A549 (cell line): ENCODE measurements around the gene C2orf49. TPM values are rescaled to one million over a fixed set of nuclear protein-coding genes. Genes with fewer than 3 reads are reported as not detected.

Experiments used
- ATAC-seq, 2 experiments: fragments of 200-7000 bp in 1 of 2; fragments of >200 bp in 1 of 2; cut with Nextera tagmentation in 1 of 2; cut with Tn5 transposase in 1 of 2; 3 replicates each; pipeline versions ENCODE4 v1.8.0 to v1.9.1; 2018 to 2020; ENCODE audit warnings: mild to moderate bottlenecking in 1 of 2, moderate library complexity in 1 of 2
- CTCF ChIA-PET: fragments of 300-600 bp; sonication (Branson Sonifier 250); formaldehyde crosslinking; extraction: SDS; loops from one replicate; lab custom pipeline; 2021; ENCODE audit warnings: antibody characterized with exemption, inconsistent platforms; lab: Yijun Ruan, JAX
- POLR2A ChIA-PET: fragments of 350-600 bp; formaldehyde crosslinking; extraction: SDS; loops from one replicate; lab custom pipeline; 2021; ENCODE audit warnings: antibody characterized with exemption, inconsistent platforms; lab: Yijun Ruan, JAX
- DNase-seq, 2 experiments: peaks; one replicate each; pipeline versions ENCODE4 v3.0.0 to v3.0.0-alpha.2; 2011 to 2016; ENCODE audit warnings: low read depth in 1 of 2, low spot score in 1 of 2
- FAIRE-seq: peaks from 2 replicates; lab custom pipeline; 2011; peaks lifted over from hg19 to GRCh38; lab: Jason Lieb, UNC
- H3K27ac ChIP-seq, 2 experiments: fragments of >200 bp; sonication (Bioruptor Twin); formaldehyde crosslinking; 3 replicates each; pipeline ENCODE4 v1.5.1; 2016 to 2017
- H3K4me1 ChIP-seq: fragments of >200 bp; sonication (Bioruptor Twin); formaldehyde crosslinking; 3 replicates; pipeline ENCODE4 v1.6.1; 2016
- H3K4me2 ChIP-seq: fragments of >200 bp; sonication (Bioruptor Twin); formaldehyde crosslinking; 3 replicates; pipeline ENCODE4 v1.6.1; 2016
- H3K4me3 ChIP-seq: fragments of >200 bp; sonication (Bioruptor Twin); formaldehyde crosslinking; 3 replicates; pipeline ENCODE4 v1.5.1; 2016
- H3K9me3 ChIP-seq: fragments of >200 bp; sonication (Bioruptor Twin); formaldehyde crosslinking; 3 replicates; pipeline ENCODE4 v1.6.1; 2016
- BHLHE40 ChIP-seq: IDR thresholded peaks from 2 replicates; pipeline ENCODE4 v1.6.1; 2012; ENCODE audit warnings: low read depth, low read length, inconsistent platforms
- CEBPB ChIP-seq, 2 experiments: fragments of >200 bp in 1 of 2; sonication (Bioruptor Twin) in 1 of 2; formaldehyde crosslinking in 1 of 2; IDR thresholded peaks; 2 replicates each; pipeline ENCODE4 v1.6.1; 2012 to 2016
- E2F6 ChIP-seq: IDR thresholded peaks from 2 replicates; pipeline ENCODE4 v1.6.1; 2012; ENCODE audit warnings: low read depth, borderline replicate concordance
- ELK1 ChIP-seq: fragments of 150-350 bp; IDR thresholded peaks from 2 replicates; pipeline ENCODE4 v1.6.1; 2014; ENCODE audit warnings: low read depth, mild to moderate bottlenecking, low read length
- EP300 ChIP-seq, 2 experiments: fragments of >200 bp; sonication (Bioruptor Twin); formaldehyde crosslinking; IDR thresholded peaks; 2 replicates in 1 of 2; 3 replicates in 1 of 2; pipeline ENCODE4 v1.6.1; 2016 to 2017
- FOSB ChIP-seq: fragments of 250-450 bp; sonication (Bioruptor Pico); IDR thresholded peaks from 2 replicates; pipeline ENCODE4 v1.5.0; 2020; ENCODE audit warnings: mild to moderate bottlenecking, moderate library complexity
- GATA3 ChIP-seq: IDR thresholded peaks from 2 replicates; pipeline ENCODE4 v1.6.1; 2012; ENCODE audit warnings: borderline replicate concordance
- HEYL ChIP-seq: fragments of 250-450 bp; sonication (Bioruptor Pico); IDR thresholded peaks from 2 replicates; pipeline ENCODE4 v1.8.0; 2021; ENCODE audit warnings: mild to moderate bottlenecking, moderate library complexity
- HMGXB4 ChIP-seq: fragments of 250-450 bp; sonication (Bioruptor Pico); IDR thresholded peaks from 2 replicates; pipeline ENCODE4 v1.5.0; 2021; ENCODE audit warnings: mild to moderate bottlenecking, moderate library complexity, borderline replicate concordance
- JUN ChIP-seq, 2 experiments: fragments of >200 bp; sonication (Bioruptor Twin); formaldehyde crosslinking; IDR thresholded peaks; 2 replicates in 1 of 2; 3 replicates in 1 of 2; pipeline ENCODE4 v1.6.1; 2016 to 2017
- KDM1A ChIP-seq: fragments of 200-600 bp; sonication (generic); IDR thresholded peaks from 2 replicates; pipeline ENCODE4 v1.6.1; 2016; ENCODE audit warnings: low read depth, mild to moderate bottlenecking
- KDM5A ChIP-seq: fragments of 200-600 bp; sonication (generic); IDR thresholded peaks from 2 replicates; pipeline ENCODE4 v1.6.1; 2016; ENCODE audit warnings: antibody characterized with exemption, mild to moderate bottlenecking
- MAX ChIP-seq: IDR thresholded peaks from 2 replicates; pipeline ENCODE4 v1.6.1; 2012
- MAZ ChIP-seq: fragments of 150-350 bp; IDR thresholded peaks from 2 replicates; pipeline ENCODE4 v1.6.1; 2014; ENCODE audit warnings: antibody characterized with exemption, low read depth, low read length, borderline replicate concordance
- MYC ChIP-seq: IDR thresholded peaks from 2 replicates; pipeline ENCODE4 v1.6.1; 2012; ENCODE audit warnings: mild to moderate bottlenecking, inconsistent platforms, low read length, improper control_type of control experiment, borderline replicate concordance
- NFE2L2 ChIP-seq: fragments of 150-350 bp; conservative IDR thresholded peaks from 2 replicates; pipeline ENCODE4 v1.6.1; 2014; ENCODE audit warnings: low read length
- NR3C1 ChIP-seq: fragments of >200 bp; sonication (Bioruptor Twin); formaldehyde crosslinking; IDR thresholded peaks from 3 replicates; pipeline ENCODE4 v1.6.1; 2017
- PBX3 ChIP-seq: IDR thresholded peaks from 2 replicates; pipeline ENCODE4 v1.6.1; 2012
- PHF8 ChIP-seq: fragments of 200-600 bp; sonication (generic); IDR thresholded peaks from 2 replicates; pipeline ENCODE4 v1.6.1; 2016; ENCODE audit warnings: low read depth, mild to moderate bottlenecking, antibody characterized with exemption, moderate library complexity, borderline replicate concordance
- POLR2A ChIP-seq: IDR thresholded peaks from 2 replicates; pipeline ENCODE4 v1.6.1; 2012; ENCODE audit warnings: mild to moderate bottlenecking, low read length
- POLR2AphosphoS2 ChIP-seq: conservative IDR thresholded peaks from 2 replicates; pipeline ENCODE4 v1.6.1; 2012; ENCODE audit warnings: low read length, improper control_type of control experiment, inconsistent platforms
- RCOR1 ChIP-seq: fragments of 150-350 bp; IDR thresholded peaks from 2 replicates; pipeline ENCODE4 v1.6.1; 2014; ENCODE audit warnings: antibody characterized with exemption, low read length, low read depth
- RFX5 ChIP-seq: fragments of 450-650 bp; IDR thresholded peaks from 2 replicates; pipeline ENCODE4 v1.7.1; 2014; ENCODE audit warnings: antibody characterized with exemption, mild to moderate bottlenecking, moderate library complexity
- RNF2 ChIP-seq: fragments of 200-600 bp; sonication (generic); IDR thresholded peaks from 2 replicates; pipeline ENCODE4 v1.6.1; 2016; ENCODE audit warnings: low read depth, mild to moderate bottlenecking, antibody characterized with exemption, moderate library complexity, borderline replicate concordance
- SMC3 ChIP-seq: fragments of >200 bp; sonication (Bioruptor Twin); formaldehyde crosslinking; IDR thresholded peaks from 3 replicates; pipeline ENCODE4 v1.6.1; 2018; ENCODE audit warnings: inconsistent platforms
- SREBF2 ChIP-seq: fragments of 450-650 bp; IDR thresholded peaks from 2 replicates; pipeline ENCODE4 v1.6.1; 2014; ENCODE audit warnings: mild to moderate bottlenecking, moderate library complexity
- TFCP2L1 ChIP-seq: fragments of 250-450 bp; sonication (Bioruptor Pico); IDR thresholded peaks from 2 replicates; pipeline ENCODE4 v1.5.0; 2021; ENCODE audit warnings: mild to moderate bottlenecking
- TP53 ChIP-seq: fragments of 250-450 bp; sonication (Bioruptor Pico); IDR thresholded peaks from 2 replicates; pipeline ENCODE4 v1.5.0; 2021; ENCODE audit warnings: mild to moderate bottlenecking, moderate library complexity
- ZC3H11A ChIP-seq: fragments of 450-650 bp; IDR thresholded peaks from 2 replicates; pipeline ENCODE4 v1.6.1; 2014; ENCODE audit warnings: antibody characterized with exemption, mild to moderate bottlenecking
- ZNF302 ChIP-seq: fragments of 250-450 bp; sonication (Bioruptor Pico); IDR thresholded peaks from 2 replicates; pipeline ENCODE4 v1.9.0; 2021; ENCODE audit warnings: inconsistent platforms, mild to moderate bottlenecking, moderate library complexity
- WGBS: methylation state at CpG from one replicate; pipeline ENCODE4 v1.1.6; 2017; ENCODE audit errors: missing lambda C conversion rate; 5-methylcytosine and 5-hydroxymethylcytosine counted together
- polyA minus RNA-seq: library from RNA; depleted of rRNA, polyadenylated mRNA; stranded (reverse); fragments of >200 nt; gene quantifications from 2 replicates; pipeline ENCODE4 v1.2.3, GENCODE V29; 2011; rRNA and poly(A)+ RNA removed
- polyA plus RNA-seq, 4 experiments: library from polyadenylated mRNA; depleted of rRNA in 3 of 4; stranded (reverse); fragments of >200 nt; fragmentation: RNase III in 1 of 4; extraction: RNeasy Plus Mini Kit Qiagen cat#74134 plus additional on column Dnase treatment in 1 of 4; gene quantifications; 2 replicates in 3 of 4; 3 replicates in 1 of 4; pipeline ENCODE4 v1.2.3, GENCODE V29; 2011 to 2017

Gene C2orf49
- polyA plus RNA-seq (2011; rRNA removed) (19.0 and 25.7 TPM in 2 replicates), polyA plus RNA-seq (2017; fragmentation: RNase III; extraction: RNeasy Plus Mini Kit Qiagen cat#74134 plus additional on column Dnase treatment) (18.4 to 19.4 TPM (median 19.0 TPM) in 3 replicates), polyA minus RNA-seq (6.8 and 7.1 TPM in 2 replicates)
- polyA plus RNA-seq (2012; cell fraction: cytosol; rRNA removed): 6.2 and 9.0 TPM in 2 replicates
- polyA plus RNA-seq (2012; cell fraction: nucleus; rRNA removed): 2.0 and 2.8 TPM in 2 replicates

- POLR2A ChIA-PET: interaction anchor here (1.1 kb wide), 1 partner anchor 9 kb away, joined by 4 read pairs; the partner anchor contains the start of gene TGFBRAP1
- DNase-seq: peak; percentile 62 to 87
- H3K4me1 ChIP-seq: peaks cover 20% of the 10 kb centered on the region
- H3K4me2 ChIP-seq: peak within 1 kb of the TSS; percentile 93
- TF ChIP-seq POLR2AphosphoS2 (no peak), RCOR1 (no peak), HEYL (CRISPR knock-in tag) (no peak), MYC (0 out of 2 replicates have a peak, but pooled peaks have one; percentile 49), E2F6 (0 out of 2 replicates have a peak, but pooled peaks have one; percentile 26), FOSB (no peak), NR3C1 (no peak), HMGXB4 (no peak), TP53 (CRISPR knock-in tag) (no peak), EP300 (IDR thresholded peaks at IDR 0.05) (no peak), GATA3 (peak; percentile 35; the same call in 1 of the 2 replicates), PHF8 (peak; percentile 70; the same call in 1 of the 2 replicates), RNF2 (no peak), TFCP2L1 (CRISPR knock-in tag) (no peak), BHLHE40 (no peak), ZC3H11A (no peak), MAX (peak; percentile 72), RFX5 (no peak), SMC3 (no peak), JUN (IDR thresholded peaks at IDR 0.05) (peak; percentile 46 to 60; a peak in 2 of 5 replicates), SREBF2 (no peak), ELK1 (no peak), ZNF302 (CRISPR knock-in tag) (no peak), PBX3 (no peak), MAZ (no peak), KDM5A (peak; percentile 61), POLR2A (peak; percentile 63), NFE2L2 (no peak), CEBPB (IDR thresholded peaks at IDR 0.05) (no peak; a peak in 1 of 4 replicates), KDM1A (no peak)
- CTCF ChIA-PET: interaction anchor here (0.8 to 1.1 kb wide), 2 partner anchors 184 to 209 kb away, joined by 3 to 5 read pairs; no protein-coding TSS in a partner anchor
- ATAC-seq: peak; percentile 94
- 2% methylated on average over 38 of the region's 58 CpGs for WGBS
- peak within 1 kb of the TSS; percentile 97 for H3K4me3 ChIP-seq
- FAIRE-seq: no peak
- H3K27ac ChIP-seq: peak within 1 kb of the TSS; percentile 96 to 100
- no peaks in the 10 kb centered on the region for H3K9me3 ChIP-seq
Measured at GRCh38 chr2:105337122-105338019, at the start of gene C2orf49. TSS of gene C2orf49 (plus strand) at chr2:105337540. CDS start at chr2:105337588, 48 bp downstream.
